HepG2 (cell line): ENCODE data around the gene CCDC57.

ENCODE experiments used
- HMG20A ChIP-seq: IDR thresholded peaks from 2 replicates; pipeline ENCODE4 v1.6.1; 2016; ENCODE audit warnings: borderline replicate concordance
- NFIC ChIP-seq: IDR thresholded peaks from 2 replicates; pipeline ENCODE4 v1.6.1; 2012; ENCODE audit warnings: mild to moderate bottlenecking, low read length, inconsistent platforms
- RARA ChIP-seq: IDR thresholded peaks from 2 replicates; pipeline ENCODE4 v1.6.1; 2016; ENCODE audit warnings: missing genetic modification reagents, missing compliant biosample characterization
- TF ChIP-seq, protein P1 (sequence below): sonication (generic); formaldehyde crosslinking; IDR thresholded peaks from 2 replicates; pipeline ENCODE4 v1.5.0; 2020; ENCODE audit warnings: mild to moderate bottlenecking, missing genetic modification reagents, moderate library complexity
- TF ChIP-seq, protein P2 (sequence below), 2 experiments: IDR thresholded peaks; 2 replicates each; pipeline ENCODE4 v1.6.1; 2011 to 2012; ENCODE audit warnings: low read length in 2 of 2, borderline replicate concordance in 1 of 2, low read depth in 1 of 2, mild to moderate bottlenecking in 1 of 2, moderate library complexity in 1 of 2

DNA sequence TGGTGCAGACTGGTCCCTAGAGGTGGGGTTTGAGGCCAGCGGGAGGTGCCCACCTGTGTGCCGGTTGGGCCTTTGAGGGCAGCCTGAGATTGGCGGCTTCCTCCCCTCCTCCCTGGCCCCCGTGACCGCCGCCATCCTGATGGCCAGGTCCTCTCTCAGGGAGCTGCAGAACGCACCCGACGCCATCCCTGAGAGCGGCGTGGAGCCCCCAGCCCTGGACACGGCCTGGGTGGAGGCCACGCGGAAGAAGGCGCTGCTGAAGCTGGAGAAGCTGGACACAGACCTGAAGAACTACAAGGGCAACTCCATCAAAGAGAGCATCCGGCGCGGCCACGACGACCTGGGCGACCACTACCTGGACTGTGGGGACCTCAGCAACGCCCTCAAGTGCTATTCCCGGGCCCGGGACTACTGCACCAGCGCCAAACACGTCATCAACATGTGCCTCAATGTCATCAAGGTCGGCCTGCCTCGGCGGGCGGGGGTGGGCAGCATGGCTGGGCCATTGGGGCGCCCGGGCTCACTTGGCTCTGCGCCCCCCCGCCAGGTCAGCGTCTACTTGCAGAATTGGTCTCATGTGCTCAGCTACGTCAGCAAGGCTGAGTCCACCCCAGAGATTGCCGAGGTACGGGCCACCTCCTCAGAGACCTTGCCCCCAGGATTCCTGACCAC, 158.2 kb downstream of the CCDC57 start:
- TF ChIP-seq HMG20A (CRISPR knock-in tag) (no peak), RARA (CRISPR knock-in tag) (no peak), NFIC (no peak)
- TF ChIP-seq, protein P1, sequence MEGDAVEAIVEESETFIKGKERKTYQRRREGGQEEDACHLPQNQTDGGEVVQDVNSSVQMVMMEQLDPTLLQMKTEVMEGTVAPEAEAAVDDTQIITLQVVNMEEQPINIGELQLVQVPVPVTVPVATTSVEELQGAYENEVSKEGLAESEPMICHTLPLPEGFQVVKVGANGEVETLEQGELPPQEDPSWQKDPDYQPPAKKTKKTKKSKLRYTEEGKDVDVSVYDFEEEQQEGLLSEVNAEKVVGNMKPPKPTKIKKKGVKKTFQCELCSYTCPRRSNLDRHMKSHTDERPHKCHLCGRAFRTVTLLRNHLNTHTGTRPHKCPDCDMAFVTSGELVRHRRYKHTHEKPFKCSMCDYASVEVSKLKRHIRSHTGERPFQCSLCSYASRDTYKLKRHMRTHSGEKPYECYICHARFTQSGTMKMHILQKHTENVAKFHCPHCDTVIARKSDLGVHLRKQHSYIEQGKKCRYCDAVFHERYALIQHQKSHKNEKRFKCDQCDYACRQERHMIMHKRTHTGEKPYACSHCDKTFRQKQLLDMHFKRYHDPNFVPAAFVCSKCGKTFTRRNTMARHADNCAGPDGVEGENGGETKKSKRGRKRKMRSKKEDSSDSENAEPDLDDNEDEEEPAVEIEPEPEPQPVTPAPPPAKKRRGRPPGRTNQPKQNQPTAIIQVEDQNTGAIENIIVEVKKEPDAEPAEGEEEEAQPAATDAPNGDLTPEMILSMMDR = no peak
- TF ChIP-seq, protein P2, sequence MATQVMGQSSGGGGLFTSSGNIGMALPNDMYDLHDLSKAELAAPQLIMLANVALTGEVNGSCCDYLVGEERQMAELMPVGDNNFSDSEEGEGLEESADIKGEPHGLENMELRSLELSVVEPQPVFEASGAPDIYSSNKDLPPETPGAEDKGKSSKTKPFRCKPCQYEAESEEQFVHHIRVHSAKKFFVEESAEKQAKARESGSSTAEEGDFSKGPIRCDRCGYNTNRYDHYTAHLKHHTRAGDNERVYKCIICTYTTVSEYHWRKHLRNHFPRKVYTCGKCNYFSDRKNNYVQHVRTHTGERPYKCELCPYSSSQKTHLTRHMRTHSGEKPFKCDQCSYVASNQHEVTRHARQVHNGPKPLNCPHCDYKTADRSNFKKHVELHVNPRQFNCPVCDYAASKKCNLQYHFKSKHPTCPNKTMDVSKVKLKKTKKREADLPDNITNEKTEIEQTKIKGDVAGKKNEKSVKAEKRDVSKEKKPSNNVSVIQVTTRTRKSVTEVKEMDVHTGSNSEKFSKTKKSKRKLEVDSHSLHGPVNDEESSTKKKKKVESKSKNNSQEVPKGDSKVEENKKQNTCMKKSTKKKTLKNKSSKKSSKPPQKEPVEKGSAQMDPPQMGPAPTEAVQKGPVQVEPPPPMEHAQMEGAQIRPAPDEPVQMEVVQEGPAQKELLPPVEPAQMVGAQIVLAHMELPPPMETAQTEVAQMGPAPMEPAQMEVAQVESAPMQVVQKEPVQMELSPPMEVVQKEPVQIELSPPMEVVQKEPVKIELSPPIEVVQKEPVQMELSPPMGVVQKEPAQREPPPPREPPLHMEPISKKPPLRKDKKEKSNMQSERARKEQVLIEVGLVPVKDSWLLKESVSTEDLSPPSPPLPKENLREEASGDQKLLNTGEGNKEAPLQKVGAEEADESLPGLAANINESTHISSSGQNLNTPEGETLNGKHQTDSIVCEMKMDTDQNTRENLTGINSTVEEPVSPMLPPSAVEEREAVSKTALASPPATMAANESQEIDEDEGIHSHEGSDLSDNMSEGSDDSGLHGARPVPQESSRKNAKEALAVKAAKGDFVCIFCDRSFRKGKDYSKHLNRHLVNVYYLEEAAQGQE (IDR thresholded peaks at IDR 0.05; ENCODE audit: borderline replicate concordance in 1 of 2, low read depth in 1 of 2, low read length in 2 of 2) = no peak
